Right lobe of liver (tissue), 6 donors: ENCODE results near the gene CCDC127. TPM values are rescaled to one million over a fixed set of nuclear protein-coding genes. Genes with fewer than 3 reads are reported as not detected.
A peak's percentile ranks its signal among the peaks of the same experiment; 100 is the strongest.
"Not testable (repeated sequence)": the region's sequence is repeated elsewhere in the genome, so short reads cannot be mapped to it uniquely, and the experiment has no call there.

Experiments
- ATAC-seq, 4 donors: fragments of 200-7000 bp; cut with Tn5 transposase; one replicate each; pipeline ENCODE4 v1.9.1; 2020; ENCODE audit warnings: mild to moderate bottlenecking in 4 of 4, moderate library complexity in 4 of 4
- DNase-seq, 3 donors: peaks; one replicate each; pipeline ENCODE4 v3.0.0-alpha.2; 2020
- H3K27ac ChIP-seq, 3 donors: fragments of 200-600 bp; one replicate each; pipeline ENCODE4 v1.8.0; 2022
- H3K27me3 ChIP-seq, 2 donors: fragments of 200-600 bp; one replicate each; pipeline ENCODE4 v1.8.0; 2022
- H3K36me3 ChIP-seq, 4 donors: fragments of 200-600 bp; sonication (generic) in 1 of 4; one replicate each; pipeline versions ENCODE4 v1.5.1 to v1.8.0; 2017 to 2022; ENCODE audit warnings: control low read depth in 1 of 4
- H3K4me1 ChIP-seq, 4 donors: fragments of 200-600 bp; sonication (generic) in 1 of 4; one replicate each; pipeline versions ENCODE4 v1.5.1 to v1.8.0; 2017 to 2022; ENCODE audit warnings: control low read depth in 1 of 4
- H3K4me3 ChIP-seq, 3 donors: fragments of 200-600 bp; one replicate each; pipeline ENCODE4 v1.8.0; 2022
- H3K9me3 ChIP-seq, 4 donors: fragments of 200-600 bp; sonication (generic) in 1 of 4; one replicate each; pipeline versions ENCODE4 v1.5.1 to v1.8.0; 2017 to 2022; ENCODE audit warnings: control low read depth in 1 of 4
- POLR2A ChIP-seq: fragments of 450-650 bp; IDR thresholded peaks from one replicate; pipeline ENCODE4 v1.6.1; 2017; ENCODE audit warnings: antibody characterized with exemption, mild to moderate bottlenecking
- WGBS: methylation state at CpG from one replicate; pipeline ENCODE4 v1.1.6; 2018; ENCODE audit warnings: low coverage, low lambda C conversion rate; ENCODE audit not compliant: insufficient coverage; ENCODE audit errors: missing lambda C conversion rate; 5-methylcytosine and 5-hydroxymethylcytosine counted together
- intact Hi-C, 2 donors: fragments of 100-400 bp; cut with DNase I; formaldehyde crosslinking; loops; one replicate each; pipeline versions ENCODE4 v1.11.2 to v1.14.1; 2022
- total RNA-seq, 6 experiments: library from RNA; depleted of rRNA in 2 of 6; stranded (reverse); fragments of >200 nt in 2 of 6; fragmentation: NEBNext Ultra II Directional in 3 of 6; extraction: Animal tissue kit (Norgen Biotek cat#: 25700) in 3 of 6; gene quantifications; one replicate each; pipeline versions ENCODE4 v1.1.0 to v1.2.4, GENCODE V29; 2016 to 2023
- TF ChIP-seq, protein P1 (sequence below), 4 donors: fragments of 200-600 bp in 3 of 4; fragments of 450-650 bp in 1 of 4; IDR thresholded peaks; one replicate each; pipeline versions ENCODE4 v1.5.1 to v1.8.0; 2016 to 2022; ENCODE audit warnings: antibody characterized with exemption in 4 of 4, mild to moderate bottlenecking in 2 of 4
- donor health status: DM: no; HTN: yes; CAD: no.
- donor health status: DM: no; HTN: no; CAD: no.
- donor health status: DM: no; HTN: no; CAD: no.
- donor health status: DM: no; HTN: yes; CAD: no.
- donor health status: DM: no; HTN: yes; CAD: no.

The CCDC127 gene
- total RNA-seq, 6 experiments from 2014 or later, result 1.2 to 3.6 (median 2.2) TPM

DNA sequence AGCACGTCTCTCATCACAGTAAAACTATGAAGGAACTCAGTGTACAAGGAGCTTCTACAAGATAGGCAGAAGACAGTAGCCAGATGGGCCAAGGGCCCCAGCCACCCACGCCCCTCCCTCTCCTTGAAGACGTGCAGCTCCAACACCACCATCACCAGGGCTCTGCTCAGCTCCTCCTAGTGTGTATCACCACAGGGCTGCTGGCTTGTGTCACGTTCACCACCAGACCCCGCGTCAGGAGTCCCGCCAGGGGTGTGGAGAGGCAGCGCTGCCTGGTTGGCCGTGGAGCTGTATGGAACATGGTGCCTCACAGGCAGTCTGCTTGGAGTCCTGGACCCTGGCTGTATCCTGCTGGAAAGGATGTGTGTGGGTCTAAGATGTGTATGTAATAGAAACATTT is 32.4 kb upstream of the CCDC127 start:
- H3K27me3 ChIP-seq, DNase-seq, H3K4me1 ChIP-seq, intact Hi-C loops, H3K9me3 ChIP-seq, H3K4me3 ChIP-seq, H3K27ac ChIP-seq: not testable (repeated sequence)
- 100% methylated on average over 1 of the region's 9 CpGs for WGBS
- ATAC-seq, result peak in 1 of 4 donors; percentile 39
- H3K36me3 ChIP-seq, result peaks cover 0 to 43% (median 11%) of the 10 kb centered on the region in 4 donors

GRCh38 chr5:245717-246116 is 27.8 kb upstream of the CCDC127 start:
- ATAC-seq, H3K9me3 ChIP-seq, H3K27ac ChIP-seq, intact Hi-C loops, H3K4me3 ChIP-seq, H3K27me3 ChIP-seq, DNase-seq, H3K4me1 ChIP-seq: not testable (repeated sequence)
- 92% methylated on average over 5 of the region's 5 CpGs for WGBS
- H3K36me3 ChIP-seq, result peaks cover 0 to 50% (median 15%) of the 10 kb centered on the region in 4 donors

- H3K36me3 ChIP-seq, result peaks cover 0 to 57% (median 10%) of the 10 kb centered on the region in 4 donors
- ATAC-seq, result not testable (repeated sequence)
- WGBS, result 66% methylated on average over 9 of the region's 12 CpGs
These were observed 25.9 kb upstream of the CCDC127 start for GRCh38 chr5:243683-244367.

GRCh38 chr5:241045-241669 is 23.2 kb upstream of the CCDC127 start:
- H3K36me3 ChIP-seq, result peaks cover 0 to 58% (median 5%) of the 10 kb centered on the region in 4 donors

More at GRCh38 chr5:243683-244367, 25.9 kb upstream of the CCDC127 start:
- H3K4me3 ChIP-seq, intact Hi-C loops, H3K27ac ChIP-seq, H3K4me1 ChIP-seq, H3K9me3 ChIP-seq, DNase-seq, H3K27me3 ChIP-seq: not testable (repeated sequence)

GRCh38 chr5:240550-240949 is 22.6 kb upstream of the CCDC127 start:
- H3K4me3 ChIP-seq, DNase-seq, H3K27ac ChIP-seq, ATAC-seq, H3K27me3 ChIP-seq, H3K4me1 ChIP-seq, intact Hi-C loops, H3K9me3 ChIP-seq: not testable (repeated sequence)
- peaks cover 0 to 60% (median 5%) of the 10 kb centered on the region in 4 donors for H3K36me3 ChIP-seq
- 97% methylated on average over 5 of the region's 7 CpGs for WGBS

More at GRCh38 chr5:241045-241669, 23.2 kb upstream of the CCDC127 start:
- H3K27me3 ChIP-seq, H3K4me3 ChIP-seq, H3K27ac ChIP-seq, ATAC-seq, DNase-seq, H3K4me1 ChIP-seq, H3K9me3 ChIP-seq, intact Hi-C loops: not testable (repeated sequence)
- WGBS, result 97% methylated on average over 8 of the region's 13 CpGs

- H3K27ac ChIP-seq, H3K4me1 ChIP-seq, ATAC-seq, H3K27me3 ChIP-seq, H3K4me3 ChIP-seq, H3K9me3 ChIP-seq, intact Hi-C loops, DNase-seq: not testable (repeated sequence)
- 96% methylated on average over 5 of the region's 8 CpGs for WGBS
- peaks cover 0 to 75% (median 14%) of the 10 kb centered on the region in 4 donors for H3K36me3 ChIP-seq
These were observed 20.0 kb upstream of the CCDC127 start for GRCh38 chr5:237931-238330.

DNA sequence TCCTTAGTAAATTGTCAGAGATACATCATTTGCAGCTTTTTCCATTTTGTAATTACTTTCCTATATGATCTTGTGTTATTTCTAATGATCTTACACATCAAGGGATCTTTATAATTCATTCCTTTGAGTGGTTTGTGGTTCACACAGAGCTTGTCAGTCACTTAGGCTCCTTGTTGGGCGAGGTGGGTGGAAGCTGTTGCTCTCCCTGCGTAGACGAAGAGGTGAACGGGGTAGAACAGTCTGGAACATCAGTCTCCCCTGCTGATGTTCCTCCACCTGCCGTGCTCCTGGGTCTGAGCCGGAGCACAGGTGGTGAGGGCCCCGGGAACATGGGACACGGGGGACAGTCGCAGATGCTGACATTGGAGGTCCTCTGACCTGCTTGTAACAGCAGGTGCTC is 17.6 kb upstream of the CCDC127 start:
- peaks cover 0 to 72% (median 11%) of the 10 kb centered on the region in 4 donors for H3K36me3 ChIP-seq
- H3K27me3 ChIP-seq, H3K9me3 ChIP-seq, DNase-seq, H3K27ac ChIP-seq, H3K4me1 ChIP-seq, H3K4me3 ChIP-seq, intact Hi-C loops, ATAC-seq: not testable (repeated sequence)
- WGBS, result 92% methylated on average over 4 of the region's 9 CpGs

- WGBS, result 96% methylated on average over 5 of the region's 8 CpGs
These were observed 16.5 kb upstream of the CCDC127 start for GRCh38 chr5:234450-234849.

GRCh38 chr5:233426-233825 is 15.5 kb upstream of the CCDC127 start:
- ATAC-seq, H3K27ac ChIP-seq, H3K4me1 ChIP-seq, H3K4me3 ChIP-seq, H3K27me3 ChIP-seq, intact Hi-C loops, DNase-seq, H3K9me3 ChIP-seq: not testable (repeated sequence)
- 93% methylated on average over 8 of the region's 20 CpGs for WGBS
- peaks cover 0 to 77% (median 16%) of the 10 kb centered on the region in 4 donors for H3K36me3 ChIP-seq

More at GRCh38 chr5:234450-234849, 16.5 kb upstream of the CCDC127 start:
- no peak overlapping the region for H3K27ac ChIP-seq
- no peaks in the 10 kb centered on the region for H3K4me1 ChIP-seq
- H3K4me3 ChIP-seq, result no peak overlapping the region
- no peaks in the 10 kb centered on the region for H3K9me3 ChIP-seq
- no peaks in the 10 kb centered on the region for H3K27me3 ChIP-seq
- intact Hi-C loops, result no loop called here
- DNase-seq (no peak), ATAC-seq (no peak)
- peaks cover 0 to 72% (median 12%) of the 10 kb centered on the region in 4 donors for H3K36me3 ChIP-seq
- no peak for TF ChIP-seq POLR2A
- TF ChIP-seq, protein P1, sequence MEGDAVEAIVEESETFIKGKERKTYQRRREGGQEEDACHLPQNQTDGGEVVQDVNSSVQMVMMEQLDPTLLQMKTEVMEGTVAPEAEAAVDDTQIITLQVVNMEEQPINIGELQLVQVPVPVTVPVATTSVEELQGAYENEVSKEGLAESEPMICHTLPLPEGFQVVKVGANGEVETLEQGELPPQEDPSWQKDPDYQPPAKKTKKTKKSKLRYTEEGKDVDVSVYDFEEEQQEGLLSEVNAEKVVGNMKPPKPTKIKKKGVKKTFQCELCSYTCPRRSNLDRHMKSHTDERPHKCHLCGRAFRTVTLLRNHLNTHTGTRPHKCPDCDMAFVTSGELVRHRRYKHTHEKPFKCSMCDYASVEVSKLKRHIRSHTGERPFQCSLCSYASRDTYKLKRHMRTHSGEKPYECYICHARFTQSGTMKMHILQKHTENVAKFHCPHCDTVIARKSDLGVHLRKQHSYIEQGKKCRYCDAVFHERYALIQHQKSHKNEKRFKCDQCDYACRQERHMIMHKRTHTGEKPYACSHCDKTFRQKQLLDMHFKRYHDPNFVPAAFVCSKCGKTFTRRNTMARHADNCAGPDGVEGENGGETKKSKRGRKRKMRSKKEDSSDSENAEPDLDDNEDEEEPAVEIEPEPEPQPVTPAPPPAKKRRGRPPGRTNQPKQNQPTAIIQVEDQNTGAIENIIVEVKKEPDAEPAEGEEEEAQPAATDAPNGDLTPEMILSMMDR (IDR thresholded peaks at IDR 0.05), result no peak
